D721Med (cell line): Measurements from ENCODE around the gene SSTR5.
"Not testable (repeated sequence)": the region's sequence is repeated elsewhere in the genome, so short reads cannot be mapped to it uniquely, and the experiment has no call there.

ENCODE experiments used
- DNase-seq: peaks from one replicate; pipeline ENCODE4 v3.0.0; 2011; ENCODE audit warnings: low spot score; ENCODE audit not compliant: insufficient read length
- FAIRE-seq: peaks from 2 replicates; lab custom pipeline; 2011; peaks lifted over from hg19 to GRCh38; lab: Jason Lieb, UNC
- TF ChIP-seq, protein P1 (sequence below): IDR thresholded peaks from 2 replicates; pipeline ENCODE4 v1.5.1; 2012; ENCODE audit warnings: mild to moderate bottlenecking, control low read depth; ENCODE audit not compliant: insufficient read depth; ENCODE audit errors: missing control alignments

The SSTR5 gene

DNA sequence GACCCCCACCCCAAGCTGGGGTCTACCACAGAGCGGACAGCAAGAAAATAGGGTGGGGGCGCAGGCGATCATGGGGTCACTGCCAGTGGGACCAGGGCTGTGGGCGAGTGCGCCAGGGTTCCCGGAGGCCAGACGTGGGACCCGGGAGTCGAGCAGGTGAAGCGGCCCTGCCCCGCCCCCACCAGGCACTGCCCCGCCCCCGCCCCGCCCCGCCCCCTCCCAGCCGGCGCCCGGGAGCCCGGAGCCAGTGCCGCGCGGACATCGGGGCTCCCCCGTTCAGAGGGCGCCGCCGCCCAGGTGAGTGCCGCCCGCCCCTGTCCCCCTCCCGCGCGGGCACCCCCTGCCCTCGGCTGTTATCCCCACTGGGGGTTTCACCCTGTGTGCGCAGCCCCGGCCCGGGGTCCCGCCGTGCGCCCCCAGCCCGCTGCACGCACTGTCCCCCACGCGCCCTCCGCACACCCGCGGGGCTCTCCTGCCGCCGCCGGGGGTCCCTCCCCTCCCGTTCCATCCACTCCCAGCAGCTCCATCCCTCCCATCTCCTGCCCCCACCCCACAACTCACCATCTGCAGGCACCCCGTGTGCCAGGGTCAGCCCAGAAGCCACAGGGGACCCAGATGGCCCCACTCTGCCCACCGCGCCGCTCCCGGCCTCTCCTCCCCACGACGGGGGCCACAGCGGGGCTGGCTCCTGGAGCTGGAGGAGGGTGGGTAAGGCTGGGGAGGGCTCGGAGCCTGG is at the start of gene SSTR5:
Gene SSTR5 (plus strand): TSS at position 222 of the 736 bp plus-strand sequence. CDS start 6,122 bp downstream, outside the sequence.
- DNase-seq (no peak), FAIRE-seq (no peak)

DNA sequence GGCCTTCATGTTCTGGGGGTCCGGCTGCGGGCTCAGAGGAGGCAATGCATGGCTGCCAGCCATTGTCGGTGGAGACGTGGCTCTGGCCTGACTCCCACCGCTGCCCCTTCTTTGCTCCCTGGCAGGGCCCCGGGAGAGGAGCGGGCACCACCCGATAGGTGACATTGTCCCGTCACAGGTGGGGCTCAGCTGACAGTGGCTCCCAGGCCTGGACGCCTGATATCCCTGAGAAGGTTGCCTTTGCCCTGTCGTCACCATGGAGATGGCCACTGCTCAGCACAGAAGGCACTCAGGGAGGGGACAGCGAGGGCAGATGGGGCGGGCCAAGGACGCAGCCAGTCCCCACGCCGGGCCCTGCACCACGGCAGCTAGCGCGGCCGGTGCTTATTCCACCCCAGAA is 48.4 kb upstream of the SSTR5 start:
- TF ChIP-seq, protein P1, sequence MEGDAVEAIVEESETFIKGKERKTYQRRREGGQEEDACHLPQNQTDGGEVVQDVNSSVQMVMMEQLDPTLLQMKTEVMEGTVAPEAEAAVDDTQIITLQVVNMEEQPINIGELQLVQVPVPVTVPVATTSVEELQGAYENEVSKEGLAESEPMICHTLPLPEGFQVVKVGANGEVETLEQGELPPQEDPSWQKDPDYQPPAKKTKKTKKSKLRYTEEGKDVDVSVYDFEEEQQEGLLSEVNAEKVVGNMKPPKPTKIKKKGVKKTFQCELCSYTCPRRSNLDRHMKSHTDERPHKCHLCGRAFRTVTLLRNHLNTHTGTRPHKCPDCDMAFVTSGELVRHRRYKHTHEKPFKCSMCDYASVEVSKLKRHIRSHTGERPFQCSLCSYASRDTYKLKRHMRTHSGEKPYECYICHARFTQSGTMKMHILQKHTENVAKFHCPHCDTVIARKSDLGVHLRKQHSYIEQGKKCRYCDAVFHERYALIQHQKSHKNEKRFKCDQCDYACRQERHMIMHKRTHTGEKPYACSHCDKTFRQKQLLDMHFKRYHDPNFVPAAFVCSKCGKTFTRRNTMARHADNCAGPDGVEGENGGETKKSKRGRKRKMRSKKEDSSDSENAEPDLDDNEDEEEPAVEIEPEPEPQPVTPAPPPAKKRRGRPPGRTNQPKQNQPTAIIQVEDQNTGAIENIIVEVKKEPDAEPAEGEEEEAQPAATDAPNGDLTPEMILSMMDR: no peak
- no peak for FAIRE-seq

More for the DNA sequence above, at the start of gene SSTR5:
- TF ChIP-seq, protein P1: no peak

DNA sequence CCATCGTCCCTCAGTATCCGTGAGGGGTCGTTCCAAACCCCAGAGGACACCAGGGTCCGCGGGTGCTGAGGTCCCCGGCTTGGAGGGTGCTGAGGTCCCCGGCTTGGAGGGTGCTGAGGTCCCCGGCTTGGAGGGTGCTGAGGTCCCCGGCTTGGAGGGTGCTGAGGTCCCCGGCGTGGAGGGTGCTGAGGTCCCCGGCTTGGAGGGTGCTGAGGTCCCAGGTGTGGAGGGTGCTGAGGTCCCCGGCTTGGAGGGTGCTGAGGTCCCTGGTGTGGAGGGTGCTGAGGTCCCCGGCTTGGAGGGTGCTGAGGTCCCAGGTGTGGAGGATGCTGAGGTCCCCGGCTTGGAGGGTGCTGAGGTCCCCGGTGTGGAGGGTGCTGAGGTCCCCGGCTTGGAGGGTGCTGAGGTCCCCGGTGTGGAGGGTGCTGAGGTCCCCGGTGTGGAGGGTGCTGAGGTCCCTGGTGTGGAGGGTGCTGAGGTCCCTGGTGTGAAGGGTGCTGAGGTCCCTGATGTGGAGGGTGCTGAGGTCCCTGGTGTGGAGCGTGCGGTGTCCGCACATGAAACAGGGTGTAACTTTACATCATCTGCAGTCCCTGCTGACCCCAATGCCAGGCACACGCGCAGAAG is 47.3 kb upstream of the SSTR5 start:
- not testable (repeated sequence) for FAIRE-seq, DNase-seq

More for the DNA sequence above, 48.4 kb upstream of the SSTR5 start:
- DNase-seq: no peak

DNA sequence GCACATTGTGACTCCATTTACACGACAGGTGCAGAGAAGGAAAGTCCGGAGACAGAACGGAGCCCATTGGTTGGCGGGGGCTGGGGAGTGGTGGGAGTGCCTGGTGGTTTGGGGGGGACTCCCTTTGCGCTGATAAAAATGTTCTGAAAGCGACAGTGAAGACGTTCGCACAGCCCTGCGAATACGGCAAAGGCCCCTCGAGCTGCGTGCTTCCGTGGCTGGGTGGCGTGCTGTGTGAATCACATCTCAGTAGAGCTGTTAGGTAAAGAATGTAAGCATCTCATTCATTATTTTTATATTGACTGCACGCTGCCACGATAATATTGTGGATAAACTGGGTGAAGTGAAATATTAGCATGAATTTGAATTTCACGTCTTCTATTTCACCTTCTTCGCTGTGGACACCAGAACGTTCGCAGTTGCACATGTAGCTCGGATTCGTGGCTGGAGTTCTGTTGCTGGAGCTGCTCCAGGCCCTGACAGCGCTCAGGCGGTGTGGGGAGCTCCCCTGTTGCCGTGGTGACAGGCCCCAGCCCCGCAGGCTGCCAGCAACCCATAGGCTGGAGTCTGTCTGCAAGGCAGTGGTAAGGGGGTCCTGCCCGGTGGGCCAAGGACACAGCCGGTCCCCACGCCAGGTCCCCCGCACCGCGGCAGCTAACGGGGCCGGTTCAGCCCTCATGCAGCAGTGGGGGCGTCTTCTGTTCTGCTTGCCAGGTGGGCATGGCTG is 46.3 kb upstream of the SSTR5 start:
- DNase-seq (no peak), FAIRE-seq (no peak)
- TF ChIP-seq, protein P1: no peak

DNA sequence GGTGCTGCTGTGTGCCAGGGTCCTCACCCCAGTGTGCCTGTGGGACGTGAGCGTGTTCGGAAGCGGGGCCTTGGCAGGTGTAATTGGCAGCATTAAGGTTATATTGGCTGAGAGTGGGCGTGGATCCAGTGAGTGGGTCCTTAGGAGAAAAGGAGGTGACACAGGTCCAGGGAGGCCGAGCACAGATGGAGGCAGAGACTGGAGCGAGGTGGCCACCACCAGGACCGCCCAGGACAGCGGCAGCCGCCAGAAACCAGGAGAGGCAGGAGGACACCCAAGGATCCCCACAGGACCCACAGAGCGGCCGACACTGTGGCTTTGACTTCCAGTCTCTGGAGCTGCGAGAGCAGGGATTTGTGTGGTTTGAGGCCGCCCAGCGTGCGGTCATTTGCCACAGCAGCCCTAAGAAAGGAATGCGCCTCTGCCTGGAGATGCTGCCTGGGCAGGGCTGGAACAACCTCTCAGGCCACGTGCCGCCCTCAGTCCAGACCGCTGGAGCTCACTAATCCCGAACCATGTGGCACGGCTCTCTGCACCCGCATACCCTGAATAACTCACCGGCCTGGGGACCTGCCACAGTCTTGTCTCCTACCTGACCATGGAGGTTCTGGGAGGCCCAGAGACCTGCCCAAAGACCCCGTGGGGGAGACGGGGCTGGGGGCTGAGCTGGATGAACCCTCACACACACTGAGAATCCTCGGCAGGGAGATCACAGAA is 45.6 kb upstream of the SSTR5 start:
- TF ChIP-seq, protein P1: no peak
- FAIRE-seq: no peak
- no peak for DNase-seq

DNA sequence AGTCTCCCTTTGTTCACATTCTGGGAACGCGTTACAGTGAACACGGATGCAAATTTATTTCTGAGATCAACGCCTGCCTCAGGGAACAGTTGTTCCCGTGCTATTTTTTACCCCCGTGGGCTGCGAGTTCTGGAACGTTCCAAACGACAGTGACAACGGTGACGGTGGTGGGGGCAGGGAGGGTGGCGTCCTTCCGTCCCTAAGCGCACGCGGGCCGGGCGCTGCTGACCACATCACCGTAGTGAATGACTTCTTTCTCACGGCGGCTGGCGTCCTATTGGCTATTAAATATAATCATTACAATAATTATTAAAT is 45.1 kb upstream of the SSTR5 start:
- TF ChIP-seq, protein P1: no peak
- FAIRE-seq (no peak), DNase-seq (no peak)

DNA sequence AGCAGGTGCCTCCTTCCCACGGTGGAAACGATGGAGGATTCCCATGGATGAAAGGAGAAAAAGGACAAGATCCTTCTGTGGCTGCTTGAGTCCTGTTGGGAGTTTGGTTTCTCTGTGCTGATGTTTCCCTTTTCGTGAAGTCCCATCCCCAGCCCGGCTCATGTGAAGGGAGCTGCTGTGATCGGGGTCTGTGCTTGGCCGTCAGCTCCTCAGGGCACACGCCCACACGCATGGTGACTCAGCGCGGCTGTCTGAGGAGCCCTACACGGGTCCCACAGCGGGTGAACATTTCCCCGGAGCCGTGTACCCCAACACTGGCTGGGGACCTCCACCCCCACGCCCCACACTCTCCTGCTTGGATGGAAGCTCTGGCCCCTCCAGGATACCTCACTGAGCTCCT is 44.5 kb upstream of the SSTR5 start:
- FAIRE-seq (no peak), DNase-seq (no peak)
- TF ChIP-seq, protein P1: no peak
